ENCODE data around the gene IL17C. TPM values are rescaled to one million over a fixed set of nuclear protein-coding genes. Genes with fewer than 3 reads are reported as not detected.

IL17C gene
- total RNA-seq, 1 experiment from 2014 or later: 0.31 TPM

DNA sequence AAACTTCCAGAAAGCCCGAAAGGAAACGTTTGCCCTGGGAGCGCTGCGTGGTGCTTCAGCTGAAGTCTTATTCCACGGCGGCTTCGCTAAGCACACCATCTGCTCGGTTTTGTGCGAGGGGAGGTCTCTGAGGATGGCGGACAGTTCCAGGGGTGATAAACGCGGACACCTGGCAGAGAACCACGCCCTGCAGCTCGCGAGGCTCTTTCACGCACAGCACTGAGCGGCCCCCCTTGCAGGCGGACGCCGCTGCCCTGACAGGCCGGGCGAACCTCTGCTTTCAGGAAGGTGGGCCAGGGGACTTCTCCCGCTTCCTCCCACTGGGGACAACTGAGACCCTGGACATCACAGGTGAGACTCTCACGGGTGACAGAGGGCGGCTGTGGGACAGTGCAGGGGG, 20.8 kb downstream of the IL17C start:
- no peak overlapping the region for H3K56ac ChIP-seq (ENCODE audit: insufficient read length, low read depth, low read length)
- no peak overlapping the region for H2BK5ac ChIP-seq (ENCODE audit: insufficient read length, low read length)
- no peak overlapping the region for H4K8ac ChIP-seq (replicated peaks; ENCODE audit: insufficient read length, low read depth, low read length)
- H2AFZ ChIP-seq (ENCODE audit: low read length): no peak overlapping the region
- TF ChIP-seq, protein P1, sequence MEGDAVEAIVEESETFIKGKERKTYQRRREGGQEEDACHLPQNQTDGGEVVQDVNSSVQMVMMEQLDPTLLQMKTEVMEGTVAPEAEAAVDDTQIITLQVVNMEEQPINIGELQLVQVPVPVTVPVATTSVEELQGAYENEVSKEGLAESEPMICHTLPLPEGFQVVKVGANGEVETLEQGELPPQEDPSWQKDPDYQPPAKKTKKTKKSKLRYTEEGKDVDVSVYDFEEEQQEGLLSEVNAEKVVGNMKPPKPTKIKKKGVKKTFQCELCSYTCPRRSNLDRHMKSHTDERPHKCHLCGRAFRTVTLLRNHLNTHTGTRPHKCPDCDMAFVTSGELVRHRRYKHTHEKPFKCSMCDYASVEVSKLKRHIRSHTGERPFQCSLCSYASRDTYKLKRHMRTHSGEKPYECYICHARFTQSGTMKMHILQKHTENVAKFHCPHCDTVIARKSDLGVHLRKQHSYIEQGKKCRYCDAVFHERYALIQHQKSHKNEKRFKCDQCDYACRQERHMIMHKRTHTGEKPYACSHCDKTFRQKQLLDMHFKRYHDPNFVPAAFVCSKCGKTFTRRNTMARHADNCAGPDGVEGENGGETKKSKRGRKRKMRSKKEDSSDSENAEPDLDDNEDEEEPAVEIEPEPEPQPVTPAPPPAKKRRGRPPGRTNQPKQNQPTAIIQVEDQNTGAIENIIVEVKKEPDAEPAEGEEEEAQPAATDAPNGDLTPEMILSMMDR (conservative IDR thresholded peaks at IDR 0.05): no peak
- WGBS (ENCODE audit: extremely low coverage, insufficient read length, low lambda C conversion rate): no CpG with 5 or more reads among the region's 25 CpGs
- H2BK120ac ChIP-seq (ENCODE audit: low read depth, low read length, poor library complexity, severe bottlenecking): no peak overlapping the region
- no peak overlapping the region for H2BK15ac ChIP-seq (ENCODE audit: low read depth, low read length)
- H3K4me2 ChIP-seq (ENCODE audit: insufficient read depth, insufficient read length, low read length): no peak overlapping the region
- H3K27ac ChIP-seq (ENCODE audit: insufficient read length, low read depth, low read length): no peak overlapping the region
- Mint-ChIP-seq H3K27me3 (ENCODE audit: low read depth) (no peaks in the 10 kb centered on the region; the same call in 1 of the 2 replicates), H3K9me3 (no peaks in the 10 kb centered on the region), H3K36me3 (ENCODE audit: insufficient read depth in 1 of 3, low read depth in 3 of 3) (peaks cover 9 to 26% (median 24%) of the 10 kb centered on the region in 3 experiments), H3K27ac (peak overlapping the region in 2 of 3 experiments; percentile 21 to 79; a peak in 4 of 7 replicates), H3K4me3 (no peak overlapping the region), H3K4me1 (peaks cover 11 to 18% of the 10 kb centered on the region in 2 experiments)
- no peak overlapping the region for H4K91ac ChIP-seq (ENCODE audit: insufficient read length, low read depth, low read length)
- H3T11ph ChIP-seq (ENCODE audit: low read length): no peak overlapping the region
- H3K9me3 ChIP-seq (ENCODE audit: control insufficient read depth, low read depth, low read length): no peaks in the 10 kb centered on the region
- peaks cover 22% of the 10 kb centered on the region; the same call in 1 of the 2 replicates for H3K79me2 ChIP-seq (ENCODE audit: insufficient read depth, low read length)
- H2BK12ac ChIP-seq (ENCODE audit: insufficient read length, low read depth, low read length): no peak overlapping the region
- no peak overlapping the region; the same call in 1 of the 2 replicates for H3K14ac ChIP-seq (ENCODE audit: insufficient read depth, low read length)
- H3K4ac ChIP-seq (ENCODE audit: low read depth, low read length): no peak overlapping the region
- H3K18ac ChIP-seq (ENCODE audit: insufficient read length, low read depth, low read length): no peak overlapping the region
- no peaks in the 10 kb centered on the region for H4K20me1 ChIP-seq (ENCODE audit: control insufficient read depth, insufficient read depth, insufficient read length)
- H3K23ac ChIP-seq (ENCODE audit: insufficient read length, low read depth, low read length): no peak overlapping the region
- H2AK5ac ChIP-seq (ENCODE audit: insufficient read length, low read length): no peak overlapping the region
- H2BK20ac ChIP-seq (ENCODE audit: low read depth, low read length, poor library complexity, severe bottlenecking): no peak overlapping the region
- H3K27me3 ChIP-seq (ENCODE audit: insufficient read depth, low read length): no peaks in the 10 kb centered on the region
- DNase-seq: no peak
- H3K4me1 ChIP-seq (ENCODE audit: insufficient read depth, low read length): peaks cover 3% of the 10 kb centered on the region; the same call in 1 of the 2 replicates
- no peak overlapping the region for H4K5ac ChIP-seq (ENCODE audit: insufficient read length, low read depth, low read length)
- H3K9ac ChIP-seq (ENCODE audit: extremely low read depth, insufficient read length, low read length): no peak overlapping the region
- peaks cover 11% of the 10 kb centered on the region for H3K23me2 ChIP-seq (ENCODE audit: insufficient read length, low read depth, low read length, poor library complexity, severe bottlenecking)
- H3K79me1 ChIP-seq (ENCODE audit: insufficient read depth, low read depth, low read length, poor library complexity, severe bottlenecking): peaks cover 3% of the 10 kb centered on the region

All from H9 (cell line).